NCI-H524 treated with DMSO at 0.1 percent for 48 hours (cell line): ENCODE data around the gene CRTAP.
"Not testable (repeated sequence)": the region's sequence is repeated elsewhere in the genome, so short reads cannot be mapped to it uniquely, and the experiment has no call there.

Experiments used
- DNase-seq: peaks from one replicate; lab custom pipeline; 2025; lab: John Stamatoyannopoulos, UW

CRTAP gene

GRCh38 chr3:33141006-33141405 lies 27.2 kb downstream of the CRTAP start:
- no peak for DNase-seq

DNA sequence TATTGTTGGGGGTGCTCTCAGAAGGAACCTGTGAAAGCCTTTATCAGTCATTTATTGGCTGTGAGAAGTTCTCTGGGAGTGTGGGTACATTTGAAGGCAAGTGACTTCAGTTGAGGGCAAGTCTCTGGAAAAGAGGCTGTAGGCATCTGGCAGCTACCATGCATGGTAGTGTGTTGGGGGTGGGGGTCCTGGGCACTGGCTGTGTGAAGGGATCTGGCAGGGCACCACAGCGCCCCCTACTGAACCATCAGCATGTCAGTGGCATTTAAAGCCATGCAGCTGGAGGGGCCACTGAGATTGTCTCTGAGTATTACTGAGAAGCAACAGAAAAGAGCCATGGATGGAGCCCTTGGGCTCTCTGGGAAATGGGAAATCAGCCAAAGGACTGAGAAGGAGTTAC lies 30.6 kb downstream of the CRTAP start:
- DNase-seq = no peak

- no peak for DNase-seq
These were observed 31.5 kb downstream of the CRTAP start for GRCh38 chr3:33145221-33145900.

DNA sequence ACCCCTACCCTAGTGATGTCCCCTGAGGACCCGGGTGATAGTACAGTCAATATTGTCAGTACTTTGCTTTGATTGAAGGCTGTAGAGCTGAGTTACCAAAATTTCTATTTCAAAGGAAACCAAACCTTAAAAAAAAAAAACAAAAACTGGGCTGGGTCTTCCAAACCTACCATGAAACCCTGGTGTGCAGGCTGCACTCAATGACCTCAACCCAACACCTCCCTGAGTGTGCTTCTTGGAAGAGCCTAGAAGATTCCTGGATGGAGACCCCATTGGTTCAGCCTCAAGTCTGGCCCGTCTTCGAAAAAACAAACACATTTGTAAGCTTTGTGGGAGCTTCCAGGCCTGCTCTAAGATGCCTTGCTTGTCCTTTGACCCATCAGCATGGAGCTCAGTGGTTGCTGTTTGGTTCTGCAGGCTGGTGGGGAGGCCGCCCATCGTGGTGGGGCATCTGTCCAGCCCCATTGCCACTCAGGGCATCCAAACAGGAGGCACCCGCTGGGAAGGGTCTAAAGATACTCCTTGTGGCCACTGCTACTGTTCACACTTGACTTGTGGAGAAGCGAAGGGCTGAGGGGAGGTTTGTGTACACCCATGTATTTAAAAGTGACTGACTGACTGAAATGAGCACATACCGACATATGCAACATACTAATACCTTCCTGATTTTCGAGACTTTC lies 32.2 kb downstream of the CRTAP start:
- DNase-seq = no peak

GRCh38 chr3:33146791-33147445 lies 33.1 kb downstream of the CRTAP start:
- DNase-seq = no peak

GRCh38 chr3:33149342-33149741 lies 35.5 kb downstream of the CRTAP start:
- no peak for DNase-seq

DNA sequence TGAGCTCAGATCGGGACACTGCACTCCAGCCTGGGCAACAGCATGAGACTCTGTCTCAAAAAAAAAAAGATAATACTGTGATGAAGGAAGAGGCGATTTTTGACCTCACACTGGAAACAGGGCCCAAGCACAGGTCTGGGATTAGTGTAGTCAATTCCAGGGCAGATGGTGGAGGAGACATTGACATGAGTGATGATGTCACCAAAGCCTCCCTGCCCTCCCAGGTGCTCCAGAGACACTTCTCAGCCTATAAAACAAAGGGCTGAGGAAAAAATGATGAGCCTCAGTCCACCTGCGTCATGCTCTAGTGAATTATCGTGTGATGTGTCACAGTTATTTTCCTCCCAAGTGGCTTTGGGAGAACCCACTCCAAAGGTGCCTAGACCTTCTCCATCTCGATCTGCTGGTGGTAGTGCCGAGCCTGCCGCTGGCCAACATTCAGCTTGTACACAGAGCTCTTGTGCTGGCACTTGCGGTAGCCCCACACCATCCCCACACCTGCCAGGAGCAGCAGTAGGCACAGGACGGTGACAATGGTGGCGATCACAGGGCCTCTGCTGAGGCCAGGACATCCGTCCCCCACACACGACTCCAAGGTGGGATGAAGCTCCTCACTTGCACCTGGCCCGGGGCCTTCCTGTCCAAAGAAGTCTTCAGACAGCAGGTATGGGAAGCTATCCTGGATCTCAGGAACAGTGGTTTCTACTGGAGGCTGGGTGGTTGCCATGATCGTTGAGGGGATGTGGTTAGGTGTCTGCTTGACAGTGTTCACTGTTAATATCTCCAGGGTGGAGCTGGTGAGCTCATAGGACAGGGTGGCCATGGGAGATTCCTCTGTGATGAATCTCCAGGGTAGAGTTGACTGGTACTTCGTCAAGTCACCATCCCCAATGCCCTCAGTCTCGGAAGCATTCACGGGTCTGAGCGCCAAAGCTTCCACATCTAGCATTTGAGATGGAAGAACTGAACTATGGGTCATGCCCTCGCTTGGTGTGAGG lies 38.8 kb downstream of the CRTAP start:
- DNase-seq = no peak

GRCh38 chr3:33153782-33154181 lies 40.0 kb downstream of the CRTAP start:
- DNase-seq = no peak

DNA sequence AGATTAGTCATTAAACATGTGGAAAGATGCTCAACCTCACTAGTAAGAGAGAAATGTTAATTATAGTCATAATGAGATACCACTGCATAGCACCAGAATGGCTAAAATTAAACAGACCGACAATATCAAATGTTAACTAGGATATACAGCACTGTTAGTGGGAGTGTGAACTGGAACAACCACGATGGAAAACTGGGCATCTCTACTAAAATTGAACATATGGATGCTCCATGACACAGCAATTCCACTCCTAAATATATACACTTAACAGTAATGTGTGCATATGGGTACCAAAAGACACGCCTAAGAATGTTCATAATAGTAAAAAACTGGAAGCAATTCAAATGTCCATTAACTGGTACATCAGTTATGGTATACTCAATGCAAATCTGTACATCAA lies 41.5 kb downstream of the CRTAP start:
- no peak for DNase-seq

DNA sequence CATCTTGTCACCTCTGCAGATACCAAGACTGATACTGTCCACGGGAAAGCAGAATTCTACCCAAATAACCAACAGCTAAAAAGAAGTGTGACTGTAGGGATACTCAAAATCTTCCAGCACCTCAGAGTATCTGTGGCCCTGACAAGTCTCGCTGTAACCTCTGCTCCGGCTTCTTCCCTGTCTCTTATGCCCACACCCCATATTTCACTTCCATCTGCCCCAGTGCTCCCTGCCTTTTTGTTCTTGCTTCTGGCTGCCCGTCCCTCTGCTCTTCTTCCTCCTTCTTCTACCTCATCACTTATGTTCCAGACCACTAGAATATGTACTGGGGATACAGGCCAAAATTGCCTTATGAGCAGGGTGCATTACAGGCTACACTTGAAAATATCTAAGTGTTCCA lies 45.4 kb downstream of the CRTAP start:
- no peak for DNase-seq

DNA sequence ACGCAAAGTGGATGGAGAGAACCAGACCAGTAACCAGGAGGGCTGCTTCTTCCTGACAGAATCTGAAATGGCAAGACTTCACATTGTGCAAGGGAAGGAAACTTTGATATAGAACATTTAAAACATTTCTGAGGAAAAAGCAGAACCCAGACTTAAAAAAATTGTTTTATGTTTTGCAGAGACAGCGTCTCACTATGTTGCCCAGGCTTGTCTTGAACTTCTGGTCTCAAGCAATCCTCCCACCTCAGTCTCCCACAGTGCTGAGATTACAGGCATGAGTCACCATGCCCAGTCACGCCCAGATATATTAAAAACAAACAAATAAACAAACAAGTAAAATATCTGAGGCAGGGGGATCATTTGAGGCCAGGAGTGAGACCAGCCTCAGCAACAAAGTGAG lies 46.2 kb downstream of the CRTAP start:
- no peak for DNase-seq

DNA sequence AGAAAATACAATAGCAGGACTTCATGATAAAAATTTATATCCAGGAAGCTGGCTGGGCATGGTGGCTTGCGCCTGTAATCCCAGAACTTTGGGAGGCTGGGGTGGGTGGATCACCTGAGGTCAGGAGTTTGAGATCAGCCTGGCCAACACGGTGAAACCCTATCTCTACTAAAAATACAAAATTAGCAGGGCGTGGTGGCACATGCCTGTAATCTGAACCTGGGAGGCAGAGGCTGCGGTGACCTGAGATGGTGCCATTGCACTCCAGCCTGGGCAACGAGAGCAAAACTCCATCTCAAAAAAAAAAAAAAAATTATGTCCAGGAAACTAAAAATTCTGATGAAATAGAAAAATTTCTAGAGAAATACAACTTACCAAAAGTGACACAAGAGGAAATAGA lies 48.8 kb downstream of the CRTAP start:
- not testable (repeated sequence) for DNase-seq

DNA sequence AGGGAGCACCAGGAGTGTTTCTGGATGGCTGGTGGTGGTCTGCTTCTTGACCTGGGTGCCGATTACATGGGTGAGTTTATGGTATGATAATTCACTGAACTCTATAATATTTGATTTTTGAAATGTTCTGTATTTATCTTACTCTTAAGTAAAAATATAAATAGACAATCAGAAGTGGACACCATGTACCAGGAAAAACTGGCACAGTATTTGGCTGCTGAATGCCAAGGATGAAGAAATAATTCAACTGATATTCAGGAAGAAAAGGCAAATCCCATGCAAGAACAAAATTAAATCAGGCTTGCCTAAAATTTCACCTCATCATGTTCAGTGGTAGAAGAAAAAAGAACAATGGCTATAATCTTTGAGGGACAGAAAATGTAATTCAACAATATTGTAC lies 51.6 kb downstream of the CRTAP start:
- DNase-seq = no peak

- DNase-seq = no peak
These were observed 52.3 kb downstream of the CRTAP start for GRCh38 chr3:33166095-33166494.

DNA sequence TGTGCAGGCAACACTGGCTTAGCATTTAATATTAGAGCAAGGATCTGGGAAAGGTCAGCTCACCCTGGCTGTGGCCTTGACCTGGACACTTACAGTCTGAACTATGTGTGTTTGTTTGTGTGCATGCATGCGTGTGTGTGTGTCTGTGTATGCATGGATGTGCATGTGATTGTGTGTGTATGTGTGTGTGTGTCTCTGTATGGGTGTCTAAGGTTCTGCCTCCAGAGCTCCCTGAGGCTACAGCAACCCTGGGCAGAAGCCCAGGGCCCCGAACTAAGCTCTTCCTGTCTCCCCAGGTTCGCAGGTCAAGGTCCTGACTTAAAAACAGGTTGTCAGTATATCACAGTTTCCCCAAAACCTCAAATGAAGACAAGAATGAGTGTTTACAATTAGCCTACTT lies 53.5 kb downstream of the CRTAP start:
- no peak for DNase-seq

DNA sequence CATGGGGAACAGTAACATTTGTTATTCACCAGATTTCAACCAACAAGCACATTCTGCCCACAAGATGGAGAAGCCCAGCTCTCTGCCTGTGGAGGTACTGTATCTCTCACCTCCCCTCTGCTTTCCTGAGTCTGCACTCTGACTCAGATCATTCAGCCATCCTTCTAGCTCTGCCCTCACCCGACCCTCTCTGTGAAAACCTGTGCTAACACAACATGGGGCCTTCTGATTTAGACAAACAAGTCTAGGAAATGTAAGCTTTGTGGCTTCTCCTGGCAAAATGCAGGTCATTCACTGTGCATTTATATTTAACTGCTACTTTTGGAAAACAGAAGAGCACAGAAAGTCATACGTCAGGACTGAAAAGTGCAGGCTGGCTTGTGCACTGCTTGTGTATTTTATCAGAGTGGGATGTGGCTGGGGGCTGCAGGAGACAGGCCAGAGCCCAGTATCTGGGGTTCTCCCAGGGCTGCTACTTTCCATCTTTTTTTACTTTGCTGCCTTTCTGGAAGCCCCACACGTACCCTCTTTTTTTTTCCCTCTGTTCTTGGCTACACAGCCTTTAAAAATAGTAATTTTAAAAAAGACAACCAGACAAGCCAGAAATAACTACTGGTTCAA lies 54.0 kb downstream of the CRTAP start:
- no peak for DNase-seq

- DNase-seq = peak; percentile 56
These were observed 56.7 kb downstream of the CRTAP start for GRCh38 chr3:33170531-33170930.

- no peak for DNase-seq
These were observed 57.8 kb downstream of the CRTAP start for GRCh38 chr3:33171580-33171979.

DNA sequence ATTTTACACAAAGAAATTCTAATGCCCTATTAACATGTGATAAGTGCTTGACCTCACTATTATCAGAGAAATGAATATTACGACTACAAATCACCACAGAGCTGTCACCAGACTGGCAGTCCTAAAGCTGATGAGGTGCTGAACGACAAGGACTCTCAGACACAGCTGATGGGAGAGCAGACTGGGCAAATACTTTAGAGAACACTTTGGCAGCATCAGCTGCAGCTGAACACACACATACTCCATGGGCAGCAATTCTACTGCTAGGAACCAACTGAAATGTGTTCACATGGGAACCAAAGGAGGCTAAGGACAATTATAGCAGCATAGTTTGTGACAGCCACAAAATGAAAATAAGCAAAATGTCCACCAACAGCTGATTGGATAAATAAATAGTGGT lies 59.3 kb downstream of the CRTAP start:
- DNase-seq = no peak

DNA sequence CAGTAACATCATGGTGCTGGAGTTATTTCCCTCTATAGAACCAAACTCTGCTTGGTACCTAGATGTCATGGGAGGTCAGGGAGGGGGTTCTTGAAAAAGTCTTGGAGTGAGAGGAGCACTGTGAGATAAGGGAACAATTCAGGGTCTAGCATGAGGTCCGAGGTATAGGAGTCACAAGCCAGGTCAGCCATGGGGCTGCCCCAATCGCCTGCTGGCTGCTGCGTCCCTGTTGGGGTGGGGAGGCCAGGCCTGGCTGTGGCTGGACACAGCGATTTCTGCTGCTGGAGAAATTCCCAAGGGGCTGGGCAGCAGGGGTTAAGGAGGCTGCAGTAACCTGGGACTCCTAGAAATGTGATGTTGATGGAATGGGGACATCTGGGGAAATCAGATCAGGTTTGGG lies 59.9 kb downstream of the CRTAP start:
- no peak for DNase-seq

DNA sequence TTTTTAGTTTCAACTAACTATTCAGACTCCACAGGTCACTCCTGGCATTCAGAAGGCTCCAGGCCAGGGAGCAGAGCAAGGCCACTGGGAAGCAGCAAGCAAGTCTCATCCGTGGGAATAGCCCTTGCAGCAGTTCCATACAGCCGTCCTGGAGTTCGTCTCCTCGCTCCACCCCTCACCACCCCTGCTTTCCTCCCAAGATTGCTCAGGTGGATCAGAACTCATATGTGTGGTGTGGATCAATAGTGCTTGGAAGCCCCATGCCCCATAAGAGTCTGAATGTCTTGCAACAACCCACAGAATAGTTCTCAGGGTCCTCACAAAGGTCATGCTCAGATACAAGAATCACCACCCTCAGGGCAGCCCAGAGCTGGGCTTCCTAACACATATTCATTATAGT lies 60.3 kb downstream of the CRTAP start:
- DNase-seq = no peak
